Measurements from ENCODE around the gene RND2.

DNA sequence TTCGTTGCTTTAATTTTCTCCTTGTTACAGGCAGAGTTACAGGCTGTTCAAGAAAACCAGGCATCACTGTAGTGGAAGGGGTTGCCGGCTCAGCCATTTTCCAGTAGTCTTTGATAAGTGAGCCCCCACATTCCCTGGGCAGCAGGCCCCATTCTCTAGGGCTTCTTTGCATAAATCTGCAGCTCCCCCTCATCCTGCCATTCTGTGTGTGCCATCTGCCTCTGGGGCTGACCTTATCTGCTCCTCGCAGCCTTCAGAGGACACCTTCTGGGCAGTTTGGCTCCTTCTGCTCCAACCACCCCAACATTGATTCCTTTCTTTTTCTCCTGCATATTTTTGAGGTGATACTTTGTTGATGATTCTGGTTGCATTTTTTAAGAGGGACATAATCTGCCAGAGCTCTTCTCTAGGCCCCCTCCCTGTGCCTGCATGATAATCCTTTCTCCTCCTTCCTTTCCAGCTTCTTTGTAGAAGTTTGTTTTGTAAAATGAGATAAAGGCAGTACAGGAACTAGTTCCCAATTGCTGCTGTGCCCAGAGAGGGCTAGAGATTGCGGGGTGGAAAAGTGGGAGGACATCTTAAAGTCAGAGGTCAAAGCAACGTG is 17.1 kb downstream of the RND2 start:
- TF ChIP-seq, protein P1, sequence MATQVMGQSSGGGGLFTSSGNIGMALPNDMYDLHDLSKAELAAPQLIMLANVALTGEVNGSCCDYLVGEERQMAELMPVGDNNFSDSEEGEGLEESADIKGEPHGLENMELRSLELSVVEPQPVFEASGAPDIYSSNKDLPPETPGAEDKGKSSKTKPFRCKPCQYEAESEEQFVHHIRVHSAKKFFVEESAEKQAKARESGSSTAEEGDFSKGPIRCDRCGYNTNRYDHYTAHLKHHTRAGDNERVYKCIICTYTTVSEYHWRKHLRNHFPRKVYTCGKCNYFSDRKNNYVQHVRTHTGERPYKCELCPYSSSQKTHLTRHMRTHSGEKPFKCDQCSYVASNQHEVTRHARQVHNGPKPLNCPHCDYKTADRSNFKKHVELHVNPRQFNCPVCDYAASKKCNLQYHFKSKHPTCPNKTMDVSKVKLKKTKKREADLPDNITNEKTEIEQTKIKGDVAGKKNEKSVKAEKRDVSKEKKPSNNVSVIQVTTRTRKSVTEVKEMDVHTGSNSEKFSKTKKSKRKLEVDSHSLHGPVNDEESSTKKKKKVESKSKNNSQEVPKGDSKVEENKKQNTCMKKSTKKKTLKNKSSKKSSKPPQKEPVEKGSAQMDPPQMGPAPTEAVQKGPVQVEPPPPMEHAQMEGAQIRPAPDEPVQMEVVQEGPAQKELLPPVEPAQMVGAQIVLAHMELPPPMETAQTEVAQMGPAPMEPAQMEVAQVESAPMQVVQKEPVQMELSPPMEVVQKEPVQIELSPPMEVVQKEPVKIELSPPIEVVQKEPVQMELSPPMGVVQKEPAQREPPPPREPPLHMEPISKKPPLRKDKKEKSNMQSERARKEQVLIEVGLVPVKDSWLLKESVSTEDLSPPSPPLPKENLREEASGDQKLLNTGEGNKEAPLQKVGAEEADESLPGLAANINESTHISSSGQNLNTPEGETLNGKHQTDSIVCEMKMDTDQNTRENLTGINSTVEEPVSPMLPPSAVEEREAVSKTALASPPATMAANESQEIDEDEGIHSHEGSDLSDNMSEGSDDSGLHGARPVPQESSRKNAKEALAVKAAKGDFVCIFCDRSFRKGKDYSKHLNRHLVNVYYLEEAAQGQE (IDR thresholded peaks at IDR 0.05; ENCODE audit: insufficient read depth in 1 of 2, low read depth in 2 of 2, low read length in 2 of 2), result no peak
- no peak for TF ChIP-seq FOXP2 (optimal IDR thresholded peaks at IDR 0.05; ENCODE audit: borderline replicate concordance, extremely low read depth, extremely low read length, insufficient read depth)
- no peak for TF ChIP-seq POLR2AphosphoS5 (IDR thresholded peaks at IDR 0.05; ENCODE audit: low read depth, low read length)
- no peak for TF ChIP-seq SIN3A (IDR thresholded peaks at IDR 0.05; ENCODE audit: borderline replicate concordance, insufficient read depth, low read length)
- TF ChIP-seq TAF1 (IDR thresholded peaks at IDR 0.05; ENCODE audit: borderline replicate concordance, insufficient read depth, low read length), result no peak
